VCaP (cell line): Measurements from ENCODE around the gene ARHGAP24.
"Not testable (repeated sequence)": the region's sequence is repeated elsewhere in the genome, so short reads cannot be mapped to it uniquely, and the experiment has no call there.

Experiments
- H3K27ac ChIP-seq: fragments of 450-650 bp; 2 replicates; pipeline ENCODE4 v1.5.1; 2017
- CTCF ChIP-seq: fragments of 450-650 bp; conservative IDR thresholded peaks from 2 replicates; pipeline ENCODE4 v1.5.1; 2017; ENCODE audit warnings: mild to moderate bottlenecking, moderate library complexity

ARHGAP24 gene

GRCh38 chr4:85659610-85660218 is 184.8 kb downstream of the ARHGAP24 start:
- H3K27ac ChIP-seq = no peak overlapping the region
- TF ChIP-seq CTCF = no peak

- not testable (repeated sequence) for H3K27ac ChIP-seq
Measured at GRCh38 chr4:85666625-85667024, 191.7 kb downstream of the ARHGAP24 start.

GRCh38 chr4:85669204-85669603 is 194.3 kb downstream of the ARHGAP24 start:
- no peak overlapping the region for H3K27ac ChIP-seq
- TF ChIP-seq CTCF = no peak

- H3K27ac ChIP-seq = peak overlapping the region; percentile 14; the same call in 1 of the 2 replicates
Measured at GRCh38 chr4:85669992-85670548, 195.1 kb downstream of the ARHGAP24 start.

GRCh38 chr4:85671120-85671519 is 196.2 kb downstream of the ARHGAP24 start:
- TF ChIP-seq CTCF = no peak
- no peak overlapping the region for H3K27ac ChIP-seq

More at GRCh38 chr4:85669992-85670548, 195.1 kb downstream of the ARHGAP24 start:
- no peak for TF ChIP-seq CTCF

- no peak for TF ChIP-seq CTCF
- no peak overlapping the region for H3K27ac ChIP-seq
Measured at GRCh38 chr4:85672116-85672515, 197.2 kb downstream of the ARHGAP24 start.

- H3K27ac ChIP-seq = no peak overlapping the region
- TF ChIP-seq CTCF = no peak
Measured at GRCh38 chr4:85672959-85673358, 198.0 kb downstream of the ARHGAP24 start.

- TF ChIP-seq CTCF = no peak
- H3K27ac ChIP-seq = no peak overlapping the region
Measured at GRCh38 chr4:85673540-85673939, 198.6 kb downstream of the ARHGAP24 start.
